ENCODE measurements around the gene MIGA2.

Gene MIGA2

GRCh38 chr9:129070696-129071525, 34.5 kb downstream of the MIGA2 start:
- no peak for DNase-seq (ENCODE audit: low read depth in 2 of 2, low spot score in 1 of 2)

GRCh38 chr9:129071526-129072126, 35.2 kb downstream of the MIGA2 start:
- no peak for DNase-seq (ENCODE audit: low read depth in 2 of 2, low spot score in 1 of 2)

- no peak for DNase-seq (ENCODE audit: low read depth in 2 of 2, low spot score in 1 of 2)
Observed at GRCh38 chr9:129072171-129072570, 35.7 kb downstream of the MIGA2 start.

- no peak for DNase-seq (ENCODE audit: low read depth in 2 of 2, low spot score in 1 of 2)
Observed at GRCh38 chr9:129073404-129073803, 37.0 kb downstream of the MIGA2 start.

GRCh38 chr9:129074106-129074505, 37.7 kb downstream of the MIGA2 start:
- DNase-seq (ENCODE audit: low read depth in 2 of 2, low spot score in 1 of 2) = no peak

GRCh38 chr9:129075996-129076639, 39.7 kb downstream of the MIGA2 start:
- DNase-seq (ENCODE audit: low read depth in 2 of 2, low spot score in 1 of 2) = no peak

GRCh38 chr9:129076640-129077037, 40.2 kb downstream of the MIGA2 start:
- no peak for DNase-seq (ENCODE audit: low read depth in 2 of 2, low spot score in 1 of 2)

- no peak for DNase-seq (ENCODE audit: low read depth in 2 of 2, low spot score in 1 of 2)
Observed at GRCh38 chr9:129077236-129077635, 40.8 kb downstream of the MIGA2 start.

- DNase-seq (ENCODE audit: low read depth in 2 of 2, low spot score in 1 of 2) = no peak
Observed at GRCh38 chr9:129078691-129079503, 42.5 kb downstream of the MIGA2 start.

- no peak for DNase-seq (ENCODE audit: low read depth in 2 of 2, low spot score in 1 of 2)
Observed at GRCh38 chr9:129079829-129080228, 43.4 kb downstream of the MIGA2 start.

GRCh38 chr9:129080298-129080600, 43.8 kb downstream of the MIGA2 start:
- no peak for DNase-seq (ENCODE audit: low read depth in 2 of 2, low spot score in 1 of 2)

GRCh38 chr9:129080601-129081387, 44.4 kb downstream of the MIGA2 start, which contains the start of gene DOLPP1:
Gene DOLPP1, plus strand, starts transcription at chr9:129081111. Its CDS starts 21 bp downstream, at chr9:129081132.
- DNase-seq (ENCODE audit: low read depth in 2 of 2, low spot score in 1 of 2) = peak; percentile 92 to 97

GRCh38 chr9:129081388-129081904, 45.0 kb downstream of the MIGA2 start:
- no peak for DNase-seq (ENCODE audit: low read depth in 2 of 2, low spot score in 1 of 2)

GRCh38 chr9:129084087-129084486, 47.7 kb downstream of the MIGA2 start:
- no peak for DNase-seq (ENCODE audit: low read depth in 2 of 2, low spot score in 1 of 2)

- no peak for DNase-seq (ENCODE audit: low read depth in 2 of 2, low spot score in 1 of 2)
Observed at GRCh38 chr9:129089246-129089645, 52.8 kb downstream of the MIGA2 start.

- no peak for DNase-seq (ENCODE audit: low read depth in 2 of 2, low spot score in 1 of 2)
Observed at GRCh38 chr9:129093602-129094386, 57.4 kb downstream of the MIGA2 start.

GRCh38 chr9:129094387-129095169, 58.2 kb downstream of the MIGA2 start:
- no peak for DNase-seq (ENCODE audit: low read depth in 2 of 2, low spot score in 1 of 2)

GRCh38 chr9:129095170-129095667, 58.8 kb downstream of the MIGA2 start:
- no peak for DNase-seq (ENCODE audit: low read depth in 2 of 2, low spot score in 1 of 2)

- DNase-seq (ENCODE audit: low read depth in 2 of 2, low spot score in 1 of 2) = no peak
Observed at GRCh38 chr9:129095908-129096307, 59.5 kb downstream of the MIGA2 start.
